ACC112 (cell line): ENCODE measurements around the gene CCL14.

Experiments used
- H2AFZ ChIP-seq: fragments of 200-600 bp; sonication (generic); one replicate; pipeline ENCODE4 v1.6.0; 2017; ENCODE audit warnings: antibody characterized with exemption, low read length; ENCODE audit not compliant: unreplicated experiment
- H3K27ac ChIP-seq: fragments of 200-600 bp; sonication (generic); 2 replicates; pipeline ENCODE4 v1.5.1; 2014; ENCODE audit warnings: low read depth, mild to moderate bottlenecking, antibody characterized with exemption, low read length, moderate library complexity
- H3K27me3 ChIP-seq: fragments of 200-600 bp; sonication (generic); 2 replicates; pipeline ENCODE4 v1.6.1; 2014; ENCODE audit warnings: mild to moderate bottlenecking, antibody characterized with exemption, low read length, moderate library complexity, mixed read lengths; ENCODE audit not compliant: insufficient read depth
- H3K36me3 ChIP-seq: fragments of 200-600 bp; sonication (generic); 2 replicates; pipeline ENCODE4 v1.6.1; 2016; ENCODE audit warnings: mild to moderate bottlenecking, antibody characterized with exemption, low read length, moderate library complexity, mixed read lengths; ENCODE audit not compliant: insufficient read depth
- H3K4me1 ChIP-seq: fragments of 200-600 bp; sonication (generic); one replicate; pipeline ENCODE4 v1.6.1; 2016; ENCODE audit warnings: low read length, mixed read lengths; ENCODE audit not compliant: insufficient read depth, unreplicated experiment, control insufficient read depth
- H3K4me3 ChIP-seq: fragments of 200-600 bp; sonication (generic); 2 replicates; pipeline ENCODE4 v1.5.1; 2014; ENCODE audit warnings: mild to moderate bottlenecking, low read depth, low read length
- H3K79me2 ChIP-seq: fragments of 200-600 bp; sonication (generic); one replicate; pipeline ENCODE4 v1.6.0; 2016; ENCODE audit warnings: low read length; ENCODE audit not compliant: control insufficient read depth, unreplicated experiment, insufficient read depth

Gene CCL14

DNA sequence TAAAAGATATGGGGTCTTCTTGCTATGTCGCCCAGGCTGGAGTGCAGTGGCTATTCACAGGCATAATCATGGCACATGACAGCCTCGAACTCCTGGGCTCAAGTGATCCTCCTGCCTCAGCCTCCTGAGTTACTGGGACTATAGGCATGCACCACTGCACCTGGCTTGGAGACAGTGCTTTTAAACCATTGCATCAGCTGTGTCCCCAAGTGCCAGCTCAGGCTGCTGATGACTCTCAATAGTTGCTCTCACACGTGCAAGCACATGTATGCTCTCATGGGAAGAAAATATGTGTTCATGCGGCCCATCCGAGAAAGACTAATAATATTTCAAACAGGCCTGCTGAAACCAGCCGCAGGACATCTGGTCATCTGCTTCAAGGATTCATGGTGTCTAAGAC lies 14.0 kb downstream of the CCL14 start:
- no peak overlapping the region for H3K4me3 ChIP-seq
- H3K79me2 ChIP-seq, result no peaks in the 10 kb centered on the region
- no peaks in the 10 kb centered on the region for H3K27me3 ChIP-seq
- no peaks in the 10 kb centered on the region for H3K36me3 ChIP-seq
- H3K27ac ChIP-seq, result no peak overlapping the region
- H2AFZ ChIP-seq, result no peak overlapping the region
- peaks cover 13% of the 10 kb centered on the region for H3K4me1 ChIP-seq

DNA sequence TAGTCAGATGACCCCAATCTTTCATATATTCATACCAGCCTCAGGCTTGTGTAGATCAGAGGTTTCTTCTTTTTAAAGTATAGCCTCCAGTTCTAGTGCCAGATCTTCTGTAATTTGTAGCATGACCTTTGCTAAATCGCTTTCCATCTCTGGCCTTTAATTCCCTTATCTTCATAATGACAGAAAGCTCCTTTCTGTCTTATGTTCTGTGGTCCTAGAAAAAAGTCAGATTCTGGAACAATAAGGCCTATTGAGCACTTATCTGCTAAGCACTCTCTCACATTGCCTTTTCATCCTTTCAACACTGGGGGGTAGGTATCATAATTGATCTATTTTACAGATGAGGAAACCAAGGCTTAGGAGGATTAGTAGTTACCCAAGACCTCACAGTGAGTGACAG lies 14.5 kb downstream of the CCL14 start:
- no peak overlapping the region for H3K4me3 ChIP-seq
- H3K79me2 ChIP-seq, result no peaks in the 10 kb centered on the region
- H3K27me3 ChIP-seq, result no peaks in the 10 kb centered on the region
- no peaks in the 10 kb centered on the region for H3K36me3 ChIP-seq
- no peak overlapping the region for H3K27ac ChIP-seq
- no peak overlapping the region for H2AFZ ChIP-seq
- peaks cover 13% of the 10 kb centered on the region for H3K4me1 ChIP-seq

DNA sequence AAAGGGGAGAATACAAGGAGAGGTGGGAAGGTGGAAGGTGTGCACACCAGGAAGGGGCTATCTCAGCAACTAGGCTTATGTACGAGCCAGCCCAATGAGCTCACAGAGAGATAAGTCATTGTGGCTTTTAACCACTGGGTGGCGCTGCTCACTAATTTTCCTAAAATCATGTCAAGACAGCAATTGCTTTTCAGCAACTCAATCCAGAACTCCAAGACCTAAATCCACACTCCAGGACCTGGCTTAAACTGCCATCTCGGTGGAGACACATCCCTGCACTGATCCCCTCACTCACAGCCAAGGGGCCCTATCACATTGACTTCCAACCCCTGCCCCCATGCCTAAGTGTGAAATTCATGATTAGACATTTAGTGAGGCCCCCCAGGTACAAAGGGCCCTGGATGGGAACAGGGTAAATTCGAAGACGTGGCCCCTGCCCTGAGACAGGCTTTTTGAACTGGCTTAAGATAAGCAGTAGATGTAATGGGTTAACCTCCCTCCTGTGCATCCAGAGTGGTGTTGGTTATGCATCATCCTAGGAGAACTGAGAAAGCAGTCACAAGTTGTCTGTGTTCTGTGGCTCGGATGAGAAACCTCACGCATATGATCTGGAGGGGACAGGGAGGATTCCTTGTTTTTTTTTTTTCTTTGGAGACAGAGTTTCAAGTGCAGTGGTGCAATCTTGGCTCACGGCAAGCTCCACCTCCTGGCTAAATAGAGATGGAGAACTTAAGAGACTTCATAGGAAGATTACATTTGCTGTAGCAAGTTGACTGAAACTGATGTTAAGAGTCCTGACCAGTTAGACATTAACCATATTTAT lies 16.8 kb downstream of the CCL14 start:
- Histone ChIP-seq H2AFZ (no peak overlapping the region), H3K4me3 (no peak overlapping the region)

DNA sequence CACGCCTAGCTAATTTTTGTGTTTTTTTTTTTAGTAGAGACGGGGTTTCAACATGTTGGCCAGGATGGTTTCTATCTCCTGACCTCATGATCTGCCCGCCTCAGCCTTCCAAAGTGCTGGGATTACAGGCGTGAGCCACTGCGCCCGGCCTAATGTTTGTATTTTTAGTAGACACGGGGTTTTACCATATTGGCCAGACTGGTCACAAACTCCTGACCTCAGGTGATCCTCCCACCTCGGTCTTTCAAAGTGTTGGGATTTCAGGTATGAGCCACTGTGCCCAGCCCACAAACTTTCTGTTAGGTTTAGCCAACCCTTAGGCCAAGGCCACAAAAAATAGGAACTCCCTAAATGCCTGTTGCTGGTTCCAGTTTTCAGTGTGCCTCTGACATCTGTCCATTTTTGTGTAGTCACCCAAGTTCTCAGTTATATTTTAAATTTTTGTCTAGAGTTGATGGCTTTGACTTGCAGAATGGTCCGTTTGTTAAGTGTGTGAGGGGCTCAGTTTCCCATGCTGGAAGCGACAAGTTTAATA lies 17.9 kb downstream of the CCL14 start:
- no peak overlapping the region for H3K4me3 ChIP-seq
- peaks cover 8% of the 10 kb centered on the region for H3K27me3 ChIP-seq
- no peaks in the 10 kb centered on the region for H3K36me3 ChIP-seq
- H2AFZ ChIP-seq, result no peak overlapping the region
- peaks cover 8% of the 10 kb centered on the region for H3K4me1 ChIP-seq
- H3K27ac ChIP-seq, result no peak overlapping the region
- H3K79me2 ChIP-seq, result no peaks in the 10 kb centered on the region

More for the DNA sequence above, 16.8 kb downstream of the CCL14 start:
- Histone ChIP-seq H3K79me2 (no peaks in the 10 kb centered on the region), H3K36me3 (no peaks in the 10 kb centered on the region), H3K27ac (no peak overlapping the region), H3K27me3 (no peaks in the 10 kb centered on the region), H3K4me1 (peaks cover 13% of the 10 kb centered on the region)

DNA sequence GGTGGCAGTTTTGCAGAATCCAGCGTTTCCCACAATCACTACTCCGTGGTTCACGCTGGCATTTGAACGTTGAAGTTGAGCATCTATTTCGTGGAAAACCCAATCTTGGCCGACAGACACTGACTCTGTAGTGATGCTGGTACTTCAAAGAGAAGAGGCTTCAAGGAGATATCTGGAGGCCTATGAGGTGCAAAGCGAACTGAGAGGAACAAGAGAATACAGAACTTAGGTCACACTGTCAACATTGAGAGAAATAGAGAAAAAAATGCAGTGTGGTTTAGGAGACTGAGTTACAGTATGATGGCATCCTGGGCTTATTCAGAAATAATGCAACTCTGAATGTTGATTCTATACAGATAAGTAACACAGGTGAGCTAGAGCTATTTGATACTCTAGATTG lies 21.3 kb downstream of the CCL14 start:
- Histone ChIP-seq H3K4me1 (no peaks in the 10 kb centered on the region), H3K79me2 (no peaks in the 10 kb centered on the region), H3K27ac (no peak overlapping the region), H3K27me3 (peaks cover 25% of the 10 kb centered on the region), H3K36me3 (no peaks in the 10 kb centered on the region), H2AFZ (no peak overlapping the region), H3K4me3 (no peak overlapping the region)

DNA sequence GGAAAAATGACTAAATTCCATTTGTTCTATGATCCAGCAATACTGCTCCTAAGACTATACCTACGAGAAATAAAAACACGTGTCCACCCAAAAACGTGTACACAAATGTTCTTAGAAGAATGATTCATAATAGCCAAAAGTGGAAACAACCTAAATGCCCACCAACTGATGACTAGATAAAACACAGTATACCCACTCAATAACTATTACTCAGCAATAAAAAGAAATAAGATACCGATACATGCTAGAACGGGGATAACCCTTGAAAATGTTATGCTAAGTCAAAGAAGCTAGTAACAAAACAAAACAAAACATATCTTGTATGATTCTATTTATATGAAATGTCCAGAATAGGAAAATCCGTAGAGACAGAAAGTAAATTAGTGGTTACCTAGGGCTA lies 22.9 kb downstream of the CCL14 start:
- no peaks in the 10 kb centered on the region for H3K79me2 ChIP-seq
- H3K4me1 ChIP-seq, result no peaks in the 10 kb centered on the region
- no peak overlapping the region for H3K4me3 ChIP-seq
- H3K27ac ChIP-seq, result no peak overlapping the region
- H3K27me3 ChIP-seq, result peaks cover 41% of the 10 kb centered on the region
- H3K36me3 ChIP-seq, result no peaks in the 10 kb centered on the region
- no peak overlapping the region for H2AFZ ChIP-seq

DNA sequence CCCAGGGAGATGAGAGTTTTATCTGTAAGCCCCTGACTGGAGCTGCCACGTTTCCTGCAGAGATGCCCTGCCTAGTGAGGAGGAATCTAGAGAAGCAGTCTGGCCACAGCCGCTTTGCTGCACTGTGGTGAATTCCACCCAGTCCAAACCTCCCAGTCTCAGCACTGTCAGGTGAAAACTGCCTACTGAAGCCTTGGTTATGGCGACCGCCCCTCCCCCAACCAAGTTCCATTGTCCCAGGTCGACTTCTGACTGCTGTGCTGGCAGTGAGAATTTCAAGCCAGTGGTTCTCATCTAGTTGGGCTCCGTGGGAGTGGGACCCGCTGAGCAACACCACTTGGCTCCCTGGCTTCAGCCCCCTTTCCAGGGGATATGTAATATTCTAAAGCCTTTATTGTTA lies 32.8 kb downstream of the CCL14 start:
- no peaks in the 10 kb centered on the region for H3K79me2 ChIP-seq
- H3K27me3 ChIP-seq, result peaks cover 37% of the 10 kb centered on the region
- no peak overlapping the region for H2AFZ ChIP-seq
- H3K36me3 ChIP-seq, result no peaks in the 10 kb centered on the region
- no peaks in the 10 kb centered on the region for H3K4me1 ChIP-seq
- H3K27ac ChIP-seq, result no peak overlapping the region
- no peak overlapping the region for H3K4me3 ChIP-seq

DNA sequence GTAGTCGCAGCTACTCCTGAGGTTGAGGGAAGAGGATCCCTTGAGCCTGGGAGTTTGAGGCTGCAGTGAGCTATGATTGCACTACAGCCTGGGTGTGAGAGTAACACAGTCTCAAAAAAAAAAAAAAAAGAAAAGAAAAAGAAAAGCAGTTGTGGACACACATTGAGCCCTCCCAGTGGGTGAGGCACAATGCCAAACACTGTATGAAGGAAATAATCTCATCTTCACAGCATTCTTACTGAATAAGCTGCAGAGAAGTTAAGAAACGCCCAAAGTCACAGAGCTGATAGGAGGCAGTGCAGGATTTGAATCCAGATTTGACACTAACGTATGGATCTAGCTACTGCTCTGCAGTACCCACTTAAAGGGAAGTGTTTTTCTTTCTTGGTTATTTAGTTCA lies 37.1 kb downstream of the CCL14 start:
- H3K36me3 ChIP-seq, result no peaks in the 10 kb centered on the region
- H3K27ac ChIP-seq, result no peak overlapping the region
- no peak overlapping the region for H2AFZ ChIP-seq
- H3K4me1 ChIP-seq, result no peaks in the 10 kb centered on the region
- no peaks in the 10 kb centered on the region for H3K79me2 ChIP-seq
- H3K4me3 ChIP-seq, result no peak overlapping the region
- peaks cover 11% of the 10 kb centered on the region; the same call in 1 of the 2 replicates for H3K27me3 ChIP-seq

DNA sequence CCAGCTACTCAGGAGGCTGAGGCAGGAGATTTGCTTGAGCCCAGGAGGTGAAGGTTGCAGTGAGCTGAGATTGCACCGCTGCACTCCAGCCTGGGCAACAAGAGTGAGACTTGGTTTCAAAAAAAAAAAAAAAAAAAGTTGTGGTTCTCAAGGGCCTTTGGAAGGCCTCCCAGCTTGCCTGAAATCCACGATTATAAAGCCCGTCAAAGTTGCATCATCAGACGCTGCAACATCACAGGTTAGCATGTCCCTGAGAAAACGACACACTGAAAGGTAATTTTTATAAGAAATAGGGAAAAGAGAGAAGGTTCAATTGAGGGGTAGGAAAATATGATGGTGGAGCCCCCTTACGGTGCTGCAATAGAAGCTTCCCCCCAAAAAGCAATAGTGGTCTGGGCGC lies 38.4 kb downstream of the CCL14 start:
- Histone ChIP-seq H3K4me3 (no peak overlapping the region), H3K4me1 (no peaks in the 10 kb centered on the region), H3K27me3 (no peaks in the 10 kb centered on the region), H2AFZ (no peak overlapping the region), H3K27ac (no peak overlapping the region), H3K79me2 (no peaks in the 10 kb centered on the region), H3K36me3 (no peaks in the 10 kb centered on the region)

DNA sequence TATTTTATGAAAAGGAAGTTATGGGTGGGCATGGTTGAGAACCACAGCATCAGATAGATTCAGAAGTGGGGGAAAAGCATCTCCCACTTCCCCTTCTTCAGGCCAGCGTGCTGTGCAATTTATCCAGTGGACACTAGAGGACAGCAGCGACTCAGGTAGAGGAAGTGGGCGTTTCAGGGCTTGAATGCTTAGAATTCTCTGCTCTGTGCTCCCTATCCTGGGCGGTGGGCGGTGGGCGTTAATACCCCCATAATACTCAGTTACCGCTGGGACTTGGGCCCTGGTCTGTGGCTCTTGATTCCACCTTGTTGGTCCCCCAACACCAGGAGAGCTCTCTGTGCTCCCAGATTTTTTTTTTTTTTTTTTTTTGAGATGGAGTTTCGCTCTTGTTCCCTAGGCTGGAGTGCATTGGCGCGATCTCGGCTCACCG lies 39.4 kb downstream of the CCL14 start:
- H3K36me3 ChIP-seq, result no peaks in the 10 kb centered on the region
- no peaks in the 10 kb centered on the region for H3K27me3 ChIP-seq
- no peaks in the 10 kb centered on the region for H3K4me1 ChIP-seq
- peak overlapping the region; percentile 58; the same call in 1 of the 2 replicates for H3K4me3 ChIP-seq
- H2AFZ ChIP-seq, result no peak overlapping the region
- H3K27ac ChIP-seq, result no peak overlapping the region
- H3K79me2 ChIP-seq, result no peaks in the 10 kb centered on the region

DNA sequence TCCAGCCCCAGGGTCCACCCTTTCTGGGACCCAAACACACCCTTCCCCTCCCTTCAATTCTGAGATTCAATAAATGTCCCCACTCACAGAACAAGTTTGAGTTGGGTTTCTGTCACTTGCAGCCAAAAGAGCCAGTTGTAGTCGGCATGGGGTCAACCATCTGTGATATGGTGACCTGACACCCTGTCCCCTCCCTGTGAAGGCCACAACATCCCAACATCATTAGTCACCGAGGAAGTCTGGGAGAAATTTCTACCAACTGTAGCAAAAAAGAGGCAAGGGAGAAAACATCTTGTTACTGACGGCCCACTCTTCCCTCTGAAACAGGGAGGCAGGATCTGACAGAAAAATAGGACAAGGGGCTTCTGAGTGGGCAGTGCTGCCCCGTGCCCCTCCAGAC lies 42.4 kb downstream of the CCL14 start:
- Histone ChIP-seq H3K4me3 (no peak overlapping the region), H3K36me3 (no peaks in the 10 kb centered on the region), H3K27ac (no peak overlapping the region), H3K27me3 (no peaks in the 10 kb centered on the region), H2AFZ (no peak overlapping the region), H3K79me2 (no peaks in the 10 kb centered on the region), H3K4me1 (no peaks in the 10 kb centered on the region)
